Dedifferentiated amniotic fluid mesenchymal stem cell (primary cell): ENCODE results near the gene RMI1.
"Not testable (repeated sequence)": the region's sequence is repeated elsewhere in the genome, so short reads cannot be mapped to it uniquely, and the experiment has no call there.

Experiments used
- DNase-seq: peaks from one replicate; pipeline ENCODE4 v3.0.0-alpha.2; 2016; ENCODE audit errors: extremely low spot score

The RMI1 gene

GRCh38 chr9:83980395-83981125 lies at the start of gene RMI1:
Gene RMI1, plus strand, starts transcription at chr9:83980805. Its CDS starts 20,182 bp downstream, at chr9:84000987.
- peak; percentile 98 for DNase-seq

DNA sequence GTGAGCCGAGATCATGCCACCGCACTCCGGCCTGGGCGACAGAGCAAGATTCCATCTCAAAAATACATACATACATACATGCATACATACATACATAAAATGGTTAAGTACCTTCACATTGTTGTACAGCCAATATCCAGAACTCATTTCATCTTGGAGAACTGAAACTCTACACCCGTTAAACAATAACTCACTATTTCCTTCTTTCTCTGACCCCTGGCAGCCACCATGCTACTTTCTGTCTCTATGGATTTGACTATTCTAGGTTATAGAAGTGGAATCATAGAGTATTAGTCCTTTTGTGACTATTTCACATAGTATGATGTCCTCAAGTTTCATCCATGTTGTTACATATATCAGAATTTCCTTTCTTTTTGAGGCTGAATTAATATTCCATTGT lies 49.7 kb upstream of the RMI1 start:
- DNase-seq = no peak

DNA sequence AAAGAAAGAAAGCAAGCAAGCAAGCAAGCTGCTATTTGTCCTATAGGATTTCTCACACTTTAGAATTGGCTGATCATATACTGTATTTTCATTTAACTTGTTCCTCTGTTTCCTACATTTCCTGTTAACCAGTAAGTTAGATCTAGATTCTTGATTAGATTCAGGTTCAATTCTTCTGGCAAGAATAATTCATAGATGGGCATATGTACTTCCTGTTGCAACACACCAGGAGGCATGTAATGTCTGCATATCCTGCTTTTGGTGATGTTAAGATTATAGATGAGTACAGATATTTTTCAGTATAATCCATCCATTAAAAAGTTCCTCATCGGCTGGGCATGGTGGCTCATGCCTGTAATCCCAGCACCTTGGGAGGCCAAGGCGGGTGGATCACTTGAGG lies 48.6 kb upstream of the RMI1 start:
- no peak for DNase-seq

DNA sequence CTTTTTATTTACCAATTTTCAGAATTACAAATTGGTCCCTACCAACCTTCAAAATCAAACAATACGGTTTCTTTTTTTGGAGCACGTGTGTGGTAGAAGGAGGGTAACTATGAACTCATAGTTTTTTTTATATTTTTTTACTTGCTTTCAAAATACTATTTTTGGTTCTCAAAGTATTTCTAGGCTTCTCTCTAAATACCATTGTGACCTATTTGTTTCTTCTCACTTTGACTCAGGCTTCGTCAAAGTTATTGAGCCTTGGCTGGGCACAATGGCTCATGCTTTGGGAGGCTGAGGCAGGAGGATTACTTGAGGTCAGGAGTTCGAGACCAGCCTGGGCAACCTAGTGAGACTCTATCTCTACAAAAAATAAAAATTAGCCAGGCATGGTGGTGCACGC lies 47.8 kb upstream of the RMI1 start:
- DNase-seq = no peak

DNA sequence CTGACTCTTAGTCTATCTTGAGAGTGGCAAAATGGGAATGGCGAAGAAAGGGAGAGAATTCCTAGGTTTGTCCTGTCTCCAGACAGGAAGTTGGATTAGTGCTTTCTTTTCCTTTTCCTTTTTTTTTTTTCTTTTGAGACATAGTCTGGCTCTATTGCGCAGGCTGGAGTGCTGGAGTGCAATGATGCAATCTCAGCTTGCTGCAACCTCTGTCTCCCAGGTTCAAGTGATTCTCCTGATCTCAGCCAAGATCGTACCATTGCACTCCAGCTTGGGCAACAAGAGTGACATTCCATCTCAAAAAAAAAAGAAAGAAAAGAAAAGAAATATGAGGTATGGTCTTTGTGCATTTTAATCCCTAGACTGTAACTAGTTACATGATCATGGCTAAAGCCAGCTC lies 46.8 kb upstream of the RMI1 start:
- no peak for DNase-seq

- DNase-seq = no peak
These were observed 45.9 kb upstream of the RMI1 start for GRCh38 chr9:83934569-83935275.

- peak; percentile 65 for DNase-seq
These were observed 45.2 kb upstream of the RMI1 start for GRCh38 chr9:83935276-83935935.

GRCh38 chr9:83936523-83936922 lies 44.1 kb upstream of the RMI1 start:
- DNase-seq = no peak

DNA sequence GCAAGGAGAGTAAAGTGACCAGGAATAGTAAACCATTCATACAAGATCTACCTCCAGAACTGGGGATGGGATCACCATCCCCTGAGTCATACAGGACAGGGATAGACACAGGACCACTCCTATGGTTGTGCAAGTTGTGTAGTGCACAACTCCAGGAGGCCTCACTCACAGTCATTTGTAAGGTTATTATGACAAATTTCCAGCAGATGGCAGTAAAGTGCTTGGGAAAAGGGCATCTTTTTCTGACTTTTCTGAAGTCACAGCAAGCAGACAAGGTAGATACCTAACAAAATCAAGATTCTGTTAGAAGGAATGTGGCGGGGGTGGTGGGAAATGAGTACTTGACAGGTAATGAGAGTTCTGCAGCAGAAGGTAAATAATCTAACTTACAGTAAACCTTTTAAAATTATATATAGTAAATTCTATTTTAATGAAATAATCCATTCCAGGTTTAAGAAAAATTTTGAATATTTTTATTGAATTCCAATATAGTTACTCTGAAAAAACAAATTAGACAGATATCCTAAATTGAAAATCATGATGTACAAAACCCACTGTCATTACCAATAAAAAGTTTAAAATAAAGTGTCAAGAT lies 42.6 kb upstream of the RMI1 start:
- DNase-seq = peak; percentile 82

- DNase-seq = no peak
These were observed 39.9 kb upstream of the RMI1 start for GRCh38 chr9:83940590-83941303.

DNA sequence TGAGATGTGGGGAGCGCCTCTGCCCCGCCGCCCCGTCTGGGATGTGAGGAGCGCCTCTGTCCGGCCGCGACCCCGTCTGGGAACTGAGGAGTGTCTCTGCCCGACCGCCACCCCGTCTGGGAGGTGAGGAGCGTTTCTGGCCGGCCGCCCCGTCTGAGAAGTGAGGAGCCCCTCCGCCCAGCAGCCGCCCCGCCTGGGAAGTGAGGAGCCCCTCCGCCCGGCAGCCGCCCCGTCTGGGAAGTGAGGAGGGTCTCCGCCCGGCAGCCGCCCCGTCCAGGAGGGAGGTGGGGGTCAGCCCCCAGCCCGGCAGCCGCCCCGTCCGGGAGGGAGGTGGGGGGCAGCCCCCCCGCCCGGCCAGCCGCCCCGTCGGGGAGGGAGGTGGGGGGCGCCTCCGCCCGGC lies 32.5 kb upstream of the RMI1 start:
- not testable (repeated sequence) for DNase-seq

GRCh38 chr9:83956086-83956435 lies 24.5 kb upstream of the RMI1 start:
- DNase-seq = no peak

GRCh38 chr9:83956436-83957247 lies 24.0 kb upstream of the RMI1 start:
- no peak for DNase-seq

DNA sequence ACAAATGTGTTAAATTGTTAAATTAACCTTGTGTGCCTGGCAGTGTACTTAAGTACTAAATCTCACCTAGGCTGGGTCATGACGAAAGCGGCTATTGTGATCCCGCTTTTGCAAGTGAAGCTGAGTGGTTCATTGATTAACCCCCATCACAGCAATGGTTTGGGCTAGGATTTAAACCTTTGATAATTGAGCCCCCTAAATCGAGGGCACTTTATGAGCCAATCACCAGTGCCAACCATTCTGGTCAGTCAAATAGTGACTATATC lies 23.4 kb upstream of the RMI1 start:
- DNase-seq = no peak

- DNase-seq = peak; percentile 84
These were observed 21.5 kb upstream of the RMI1 start for GRCh38 chr9:83959061-83959460.

DNA sequence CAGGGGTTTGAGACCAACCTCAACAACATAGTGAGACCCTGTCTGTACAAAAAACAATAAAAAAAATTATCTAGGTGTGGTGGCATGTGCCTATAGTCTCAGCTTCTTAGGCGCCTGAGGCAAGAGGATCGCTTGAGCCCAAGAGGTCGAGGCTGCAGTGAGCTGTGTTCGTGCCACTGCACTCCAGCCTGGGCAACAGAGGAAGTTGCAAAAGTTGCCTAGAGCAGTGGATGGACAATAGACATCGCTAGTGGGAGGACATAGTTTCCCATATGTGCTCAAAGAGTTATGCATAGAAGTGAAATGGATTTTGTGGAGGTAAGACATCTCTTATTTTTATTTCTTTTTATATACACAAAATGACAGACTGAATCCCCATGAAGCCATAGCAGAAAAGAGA lies 19.6 kb upstream of the RMI1 start:
- DNase-seq = no peak

- peak; percentile 51 for DNase-seq
These were observed 18.4 kb upstream of the RMI1 start for GRCh38 chr9:83962165-83962564.

- no peak for DNase-seq
These were observed 15.6 kb upstream of the RMI1 start for GRCh38 chr9:83964973-83965349.

DNA sequence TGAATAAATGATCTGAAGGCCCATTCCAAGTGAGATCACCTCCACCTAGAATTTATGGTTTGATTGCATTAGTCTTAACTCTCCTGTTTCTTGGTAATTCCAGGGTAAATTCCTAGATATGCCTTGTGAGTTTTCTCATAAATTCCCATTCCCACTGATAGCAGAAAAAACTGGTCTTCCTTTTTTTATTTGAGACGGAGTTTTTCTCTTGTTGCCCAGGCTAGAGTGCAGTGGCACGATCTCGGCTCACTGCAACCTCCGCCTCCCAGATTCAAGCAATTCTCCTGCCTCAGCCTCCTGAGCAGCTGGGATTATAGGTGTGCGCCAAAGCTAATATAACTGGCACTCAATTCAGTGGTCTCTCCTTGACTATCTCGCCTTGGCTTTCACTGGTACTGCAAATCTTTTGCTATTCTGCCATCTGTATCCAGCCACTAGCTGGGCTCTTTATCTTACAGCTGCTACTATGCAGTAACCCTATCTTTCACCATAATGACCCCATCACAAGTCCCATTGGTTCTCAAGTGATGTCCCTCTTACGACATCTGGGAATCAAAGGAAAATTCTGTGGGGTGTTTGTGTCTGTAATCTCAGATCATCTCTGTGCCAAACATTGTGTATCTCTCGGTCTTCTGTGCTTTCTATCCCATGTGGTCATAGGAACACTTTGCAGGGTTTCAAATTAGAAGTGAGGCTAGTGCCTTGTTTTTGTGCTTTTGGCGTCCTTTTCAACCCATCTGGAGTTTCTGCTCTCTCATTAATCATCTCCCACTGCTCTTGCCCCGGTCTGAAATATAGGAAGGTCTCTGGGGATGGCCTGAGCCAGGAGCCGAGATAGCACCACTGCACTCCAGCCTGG lies 15.0 kb upstream of the RMI1 start:
- no peak for DNase-seq

DNA sequence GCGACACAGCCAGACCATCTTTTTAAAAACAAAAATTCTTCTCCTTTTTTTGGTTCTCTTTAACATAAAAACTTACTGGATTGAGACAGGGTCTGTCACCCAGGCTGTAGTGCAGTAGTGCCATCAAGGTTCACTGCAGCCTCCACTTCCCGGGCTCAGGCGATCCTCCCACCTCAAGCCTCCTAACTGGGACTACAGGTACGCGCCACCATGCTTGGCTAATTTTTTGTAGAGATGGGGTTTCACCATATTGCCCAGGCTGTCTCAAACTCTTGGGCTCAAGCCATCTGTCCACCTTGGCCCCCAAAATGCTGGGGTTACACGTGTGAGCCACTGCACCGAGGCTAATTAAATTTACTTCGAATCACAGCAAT lies 14.4 kb upstream of the RMI1 start:
- no peak for DNase-seq

GRCh38 chr9:83967073-83967472 lies 13.5 kb upstream of the RMI1 start:
- no peak for DNase-seq
